H1 (cell line): ENCODE data around the gene RNF214. TPM values are rescaled to one million over a fixed set of nuclear protein-coding genes. Genes with fewer than 3 reads are reported as not detected.
A peak's percentile ranks its signal among the peaks of the same experiment; 100 is the strongest.

Source experiments
- CTCF ChIA-PET: fragments of 300-600 bp; sonication (Branson Sonifier 250); formaldehyde crosslinking; loops from one replicate; lab custom pipeline; 2021; ENCODE audit not compliant: partially characterized antibody; lab: Charles Lee
- POLR2A ChIA-PET: fragments of 300-600 bp; sonication (Branson Sonifier 250); formaldehyde crosslinking; loops from one replicate; lab custom pipeline; 2021; ENCODE audit warnings: inconsistent platforms; ENCODE audit not compliant: partially characterized antibody; lab: Charles Lee
- DNase-seq, 2 experiments: peaks; one replicate each; pipeline versions ENCODE4 v3.0.0 to v3.0.0-alpha.2; 2010 to 2022; ENCODE audit warnings: low spot score in 2 of 2, low read depth in 1 of 2, mixed read lengths in 1 of 2
- FAIRE-seq: peaks from 2 replicates; lab custom pipeline; 2011; peaks lifted over from hg19 to GRCh38; lab: Jason Lieb, UNC
- H2AFZ ChIP-seq: 2 replicates; pipeline ENCODE4 v1.8.1; 2012; ENCODE audit warnings: low read length, inconsistent platforms
- H2AK5ac ChIP-seq: 2 replicates; pipeline ENCODE4 v1.6.1; 2013; ENCODE audit warnings: low read depth, low read length
- H2BK120ac ChIP-seq: replicated peaks from 2 replicates; pipeline ENCODE3; 2013; ENCODE audit warnings: low read depth, low read length, inconsistent platforms
- H2BK12ac ChIP-seq: 2 replicates; pipeline ENCODE4 v1.6.1; 2013; ENCODE audit warnings: low read depth, low read length
- H2BK15ac ChIP-seq: 2 replicates; pipeline ENCODE4 v1.6.1; 2013; ENCODE audit warnings: low read length
- H2BK20ac ChIP-seq: 2 replicates; pipeline ENCODE4 v1.6.1; 2013; ENCODE audit warnings: low read length
- H2BK5ac ChIP-seq: 2 replicates; pipeline ENCODE4 v1.6.1; 2013; ENCODE audit warnings: low read depth, low read length
- H3K14ac ChIP-seq: 2 replicates; pipeline ENCODE4 v1.6.1; 2013; ENCODE audit warnings: inconsistent platforms; ENCODE audit not compliant: insufficient read length
- H3K18ac ChIP-seq: 2 replicates; pipeline ENCODE4 v1.6.1; 2013; ENCODE audit warnings: low read length; ENCODE audit errors: extremely low read depth
- H3K23ac ChIP-seq: 2 replicates; pipeline ENCODE4 v1.6.1; 2013; ENCODE audit warnings: inconsistent platforms; ENCODE audit not compliant: insufficient read length
- H3K23me2 ChIP-seq: 2 replicates; pipeline ENCODE4 v1.6.1; 2013; ENCODE audit warnings: low read depth, low read length
- H3K27ac ChIP-seq: 2 replicates; pipeline ENCODE4 v1.6.1; 2011; ENCODE audit warnings: low read depth, low read length, inconsistent platforms
- H3K27me3 ChIP-seq, 4 experiments: replicated peaks in 1 of 4; 1 replicate in 1 of 4; 2 replicates in 3 of 4; pipeline versions ENCODE4 v1.6.1 to v1.8.1; 2011 to 2013; ENCODE audit warnings: low read length in 3 of 4, mild to moderate bottlenecking in 3 of 4, inconsistent platforms in 2 of 4, mixed read lengths in 2 of 4, moderate library complexity in 1 of 4; ENCODE audit not compliant: control insufficient read depth in 3 of 4, insufficient read depth in 3 of 4; ENCODE audit errors: extremely low read depth in 1 of 4
- H3K36me3 ChIP-seq, 4 experiments: 2 replicates each; pipeline versions ENCODE4 v1.6.1 to v1.8.1; 2011 to 2013; ENCODE audit warnings: mild to moderate bottlenecking in 4 of 4, low read length in 3 of 4, moderate library complexity in 2 of 4, control low read depth in 1 of 4, inconsistent platforms in 1 of 4; ENCODE audit not compliant: insufficient read depth in 4 of 4, control insufficient read depth in 2 of 4
- H3K4ac ChIP-seq: replicated peaks from 2 replicates; pipeline ENCODE3; 2013; ENCODE audit warnings: low read length, low read depth, mixed read lengths, inconsistent platforms; ENCODE audit not compliant: insufficient read length
- H3K4me1 ChIP-seq, 4 experiments: replicated peaks in 1 of 4; 1 replicate in 1 of 4; 2 replicates in 3 of 4; pipeline versions ENCODE4 v1.6.1 to v1.8.1; 2011 to 2013; ENCODE audit warnings: low read length in 3 of 4, inconsistent platforms in 2 of 4, mixed read lengths in 1 of 4; ENCODE audit not compliant: insufficient read depth in 4 of 4, control insufficient read depth in 3 of 4
- H3K4me2 ChIP-seq, 2 experiments: 2 replicates each; pipeline versions ENCODE4 v1.6.1 to v1.8.1; 2011 to 2013; ENCODE audit warnings: low read depth in 2 of 2, low read length in 2 of 2, control low read depth in 1 of 2, inconsistent platforms in 1 of 2, mild to moderate bottlenecking in 1 of 2; ENCODE audit not compliant: insufficient read depth in 1 of 2
- H3K4me3 ChIP-seq, 4 experiments: fragments of 200-600, 300-600 bp in 1 of 4; sonication (generic), shearing (Covaris generic), sonication (Bioruptor Twin) in 1 of 4; 2 replicates each; pipeline versions ENCODE4 v1.5.1 to v1.8.1; 2011 to 2016; ENCODE audit warnings: low read length in 4 of 4, low read depth in 3 of 4, control low read depth in 2 of 4, inconsistent platforms in 2 of 4, mild to moderate bottlenecking in 2 of 4, mixed read lengths in 1 of 4, moderate library complexity in 1 of 4; ENCODE audit not compliant: insufficient read depth in 2 of 4; ENCODE audit errors: extremely low read depth in 1 of 4
- H3K56ac ChIP-seq: replicated peaks from 2 replicates; pipeline ENCODE3; 2013; ENCODE audit warnings: low read depth, mild to moderate bottlenecking, mixed read lengths, low read length, inconsistent platforms; ENCODE audit not compliant: insufficient read length
- H3K79me1 ChIP-seq: 2 replicates; pipeline ENCODE4 v1.6.1; 2013; ENCODE audit warnings: low read depth, low read length, control low read depth
- H3K79me2 ChIP-seq, 2 experiments: 2 replicates each; pipeline versions ENCODE4 v1.6.1 to v1.8.1; 2012 to 2013; ENCODE audit warnings: low read length in 2 of 2, mild to moderate bottlenecking in 2 of 2, inconsistent platforms in 1 of 2; ENCODE audit not compliant: insufficient read depth in 2 of 2, control insufficient read depth in 1 of 2
- H3K9ac ChIP-seq, 4 experiments: replicated peaks in 1 of 4; 1 replicate in 1 of 4; 2 replicates in 3 of 4; pipeline versions ENCODE4 v1.6.1 to v1.8.1; 2011 to 2013; ENCODE audit warnings: low read depth in 3 of 4, low read length in 3 of 4, control low read depth in 2 of 4, mild to moderate bottlenecking in 2 of 4, moderate library complexity in 2 of 4, inconsistent platforms in 1 of 4; ENCODE audit errors: extremely low read depth in 1 of 4
- H3K9me3 ChIP-seq, 2 experiments: 2 replicates each; pipeline versions ENCODE4 v1.6.1 to v1.8.1; 2012 to 2013; ENCODE audit warnings: mild to moderate bottlenecking in 2 of 2, moderate library complexity in 2 of 2, control low read depth in 1 of 2, inconsistent platforms in 1 of 2, low read depth in 1 of 2, low read length in 1 of 2, mixed read lengths in 1 of 2; ENCODE audit not compliant: insufficient read depth in 2 of 2
- H4K20me1 ChIP-seq, 2 experiments: replicated peaks in 1 of 2; 2 replicates each; pipeline versions ENCODE3 to v1.8.1; 2011 to 2013; ENCODE audit warnings: inconsistent platforms in 2 of 2, low read length in 2 of 2, mild to moderate bottlenecking in 1 of 2; ENCODE audit not compliant: insufficient read depth in 2 of 2, control insufficient read depth in 1 of 2
- H4K5ac ChIP-seq: 2 replicates; pipeline ENCODE4 v1.6.1; 2013; ENCODE audit warnings: low read length, low read depth, mixed read lengths, inconsistent platforms; ENCODE audit not compliant: insufficient read length
- H4K8ac ChIP-seq: 2 replicates; pipeline ENCODE4 v1.8.0; 2013; ENCODE audit warnings: mild to moderate bottlenecking, moderate library complexity, low read length, inconsistent platforms; ENCODE audit not compliant: insufficient read depth; ENCODE audit errors: extremely low read depth
- H4K91ac ChIP-seq: replicated peaks from 2 replicates; pipeline ENCODE3; 2013; ENCODE audit warnings: low read length, mixed read lengths, inconsistent platforms; ENCODE audit not compliant: insufficient read length
- PHF8 ChIP-seq: fragments of 200-600 bp; sonication (generic); conservative IDR thresholded peaks from 2 replicates; pipeline ENCODE4 v1.7.1; 2012; ENCODE audit warnings: low read depth, mild to moderate bottlenecking, inconsistent platforms, low read length, moderate library complexity
- WGBS, 2 experiments: shearing (Covaris generic) in 1 of 2; methylation state at CpG; one replicate each; pipeline versions ENCODE4 v1.1.6 to v1.1.7; 2013 to 2015; ENCODE audit warnings: low lambda C conversion rate in 2 of 2, mixed read lengths in 2 of 2, inconsistent platforms in 1 of 2, low coverage in 1 of 2, missing lambda C conversion rate in 1 of 2; ENCODE audit not compliant: insufficient replicate concordance in 2 of 2, insufficient coverage in 1 of 2, insufficient read length in 1 of 2; ENCODE audit errors: extremely low coverage in 1 of 2, missing lambda C conversion rate in 1 of 2; 5-methylcytosine and 5-hydroxymethylcytosine counted together
- polyA plus RNA-seq, 7 experiments: library from polyadenylated mRNA; depleted of rRNA in 3 of 7; stranded (reverse) in 5 of 7; unstranded in 2 of 7; fragments of >200 nt in 5 of 7; fragments of 200-250 nt in 2 of 7; gene quantifications; 1 replicate in 5 of 7; 2 replicates in 1 of 7; 4 replicates in 1 of 7; pipeline versions ENCODE4 v1.2.1 to v1.2.3, GENCODE V29; 2011 to 2013; ENCODE audit warnings: missing spikeins in 2 of 7, mixed read lengths in 2 of 7
- total RNA-seq: library from RNA; stranded (reverse); fragmentation: NEBNext Ultra II Directional; extraction: Animal tissue kit (Norgen Biotek cat#: 25700); gene quantifications from 2 replicates; pipeline ENCODE4 v1.2.1, GENCODE V29; 2021

RNF214 gene
- total and polyA plus RNA-seq, 2 of the 8 experiments (the other 6 are each of a cell fraction or from before 2014, with no cell fraction given) = 34.9 to 35.6 TPM

- Histone ChIP-seq H3K23ac (no peak overlapping the region), H2AFZ (no peak overlapping the region), H3K4me1 (peaks cover 0 to 8% (median 2%) of the 10 kb centered on the region in 4 experiments; a peak in 3 of 7 replicates), H3K4me3 (peak overlapping the region; percentile 76 to 100 (median 78)), H4K5ac (peak overlapping the region; percentile 80), H3K4me2 (peak overlapping the region; percentile 93 to 96), H3K4ac (peak overlapping the region; percentile 80), H2BK15ac (no peak overlapping the region; the same call in 1 of the 2 replicates), H3K27me3 (no peaks in the 10 kb centered on the region), H3K56ac (peak overlapping the region; percentile 73), H2BK5ac (0 out of 2 replicates have a peak overlapping the region, but pooled peaks have one; percentile 23), H2BK12ac (no peak overlapping the region), H3K18ac (peak overlapping the region; percentile 52; the same call in 1 of the 2 replicates), H4K8ac (peak overlapping the region; percentile 38; the same call in 1 of the 2 replicates), H3K79me1 (peaks cover 7% of the 10 kb centered on the region; the same call in 1 of the 2 replicates), H2BK120ac (no peak overlapping the region), H3K9me3 (no peaks in the 10 kb centered on the region), H3K36me3 (peaks cover 4 to 8% (median 6%) of the 10 kb centered on the region in 4 experiments; a peak in 7 of 8 replicates), H2BK20ac (no peak overlapping the region), H3K27ac (peak overlapping the region; percentile 71; the same call in 1 of the 2 replicates), H4K20me1 (no peaks in the 10 kb centered on the region), H3K9ac (peak overlapping the region; percentile 62 to 77 (median 72)), H3K79me2 (peaks cover 0 to 41% of the 10 kb centered on the region in 2 experiments; a peak in 2 of 4 replicates), H4K91ac (no peak overlapping the region), H3K14ac (no peak overlapping the region), H3K23me2 (peaks cover 7% of the 10 kb centered on the region), H2AK5ac (peak overlapping the region; percentile 9; the same call in 1 of the 2 replicates)
- DNase-seq (peak in 1 of 2 experiments; percentile 66), FAIRE-seq (no peak)
- POLR2A ChIA-PET = interaction anchor here (0.6 to 1.6 kb wide), 5 partner anchors 34 to 432 kb away, joined by 3 to 5 read pairs (median 4); partner anchors contain the start of genes PAFAH1B2, SIDT2 and TAGLN
- WGBS, 2 experiments = 7% methylated on average over 18 of the region's 27 CpGs; no CpG with 5 or more reads in 1 of the 2 experiments
- CTCF ChIA-PET = interaction anchor here (0.9 to 25.0 kb wide), 3 partner anchors 14 to 52 kb away, joined by 4 to 449 read pairs (median 359); partner anchors contain the start of genes SIDT2 and TAGLN
- 0 out of 2 replicates have a peak, but pooled peaks have one; percentile 17 for TF ChIP-seq PHF8
Observed at GRCh38 chr11:117232911-117233409, 489 bp downstream of the RNF214 start.
